Left lobe of liver (tissue), 2 donors: ENCODE results near the gene OR51S1. TPM values are rescaled to one million over a fixed set of nuclear protein-coding genes. Genes with fewer than 3 reads are reported as not detected.
"Not testable (repeated sequence)": the region's sequence is repeated elsewhere in the genome, so short reads cannot be mapped to it uniquely, and the experiment has no call there.

Source experiments
- ATAC-seq: fragments of 200-7000 bp; cut with Tn5 transposase; one replicate; pipeline ENCODE4 v1.9.1; 2020; ENCODE audit warnings: mild to moderate bottlenecking, moderate library complexity
- DNase-seq: peaks from one replicate; pipeline ENCODE4 v3.0.0-alpha.2; 2020; ENCODE audit warnings: low spot score
- total RNA-seq: library from RNA; stranded (reverse); gene quantifications from one replicate; pipeline ENCODE4 v1.2.1, GENCODE V29; 2021
- donor health status: DM: no; HTN: no; CAD: no; lungs with moderate emphysema.
- donor health status: DM: no; HTN: yes; CAD: no.

OR51S1 gene
- total RNA-seq, 1 donor from 2014 or later = not detected

DNA sequence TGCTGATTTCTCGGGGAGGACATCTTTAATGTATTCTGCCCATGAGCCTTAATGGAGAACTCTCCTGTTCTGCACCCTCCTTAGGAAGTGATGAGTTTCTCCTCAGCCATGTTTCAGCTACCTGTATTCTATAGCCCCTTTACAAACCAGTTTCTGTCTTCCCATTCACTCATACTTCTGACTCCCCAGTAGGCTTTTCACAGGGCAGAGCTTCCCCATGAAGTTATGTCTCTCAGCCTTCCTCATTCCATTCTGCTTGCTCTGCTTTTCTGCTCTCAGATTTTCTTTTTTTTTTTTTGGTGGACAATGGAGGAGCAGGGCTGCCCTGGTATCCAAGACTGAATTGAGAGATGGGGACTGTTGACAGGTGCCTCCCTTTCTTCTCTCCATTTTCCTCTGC lies 40.5 kb downstream of the OR51S1 start:
- DNase-seq = no peak
- ATAC-seq = no peak

DNA sequence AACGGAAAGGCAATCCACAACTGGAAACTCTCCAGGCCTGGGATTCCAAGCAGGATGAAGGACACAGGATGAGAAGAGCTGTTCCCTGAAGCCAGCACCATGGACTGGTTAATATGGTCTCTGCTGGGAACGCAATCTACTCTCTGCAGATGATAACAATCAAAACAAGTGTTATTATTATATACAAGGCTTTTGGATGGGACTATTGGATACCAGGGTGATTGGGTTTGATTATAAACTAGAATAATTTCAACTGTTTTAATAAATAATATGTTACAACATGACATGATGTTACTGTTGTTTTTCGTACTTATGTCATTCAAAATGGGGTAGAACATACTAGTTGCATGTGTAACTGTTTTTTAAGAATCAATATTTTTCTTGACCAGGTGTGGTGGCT lies 44.7 kb downstream of the OR51S1 start, which contains the start of gene OR52R1:
Gene OR52R1 (minus strand): TSS at position 101 of the 400 bp plus-strand sequence. CDS start 0 bp downstream, at position 101.
- ATAC-seq (no peak), DNase-seq (no peak)

DNA sequence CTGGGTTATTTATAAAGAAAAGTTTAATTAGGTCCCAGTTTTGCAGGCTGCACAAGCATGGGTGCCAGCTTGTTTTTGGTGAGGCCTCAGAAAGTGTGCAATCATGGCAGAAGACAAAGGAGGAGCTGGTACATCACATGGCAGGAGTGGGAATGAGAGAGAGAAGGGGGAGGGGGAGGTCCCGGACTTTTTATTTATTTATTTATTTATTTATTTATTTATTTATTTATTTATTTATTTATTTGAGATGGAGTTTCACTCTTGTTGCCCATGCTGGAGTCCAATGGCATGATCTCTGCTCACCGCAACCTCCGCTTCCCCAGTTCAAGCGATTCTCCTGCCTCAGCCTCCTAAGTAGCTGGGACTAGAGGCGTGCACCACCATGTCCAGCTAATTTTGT lies 47.7 kb downstream of the OR51S1 start:
- not testable (repeated sequence) for DNase-seq, ATAC-seq

DNA sequence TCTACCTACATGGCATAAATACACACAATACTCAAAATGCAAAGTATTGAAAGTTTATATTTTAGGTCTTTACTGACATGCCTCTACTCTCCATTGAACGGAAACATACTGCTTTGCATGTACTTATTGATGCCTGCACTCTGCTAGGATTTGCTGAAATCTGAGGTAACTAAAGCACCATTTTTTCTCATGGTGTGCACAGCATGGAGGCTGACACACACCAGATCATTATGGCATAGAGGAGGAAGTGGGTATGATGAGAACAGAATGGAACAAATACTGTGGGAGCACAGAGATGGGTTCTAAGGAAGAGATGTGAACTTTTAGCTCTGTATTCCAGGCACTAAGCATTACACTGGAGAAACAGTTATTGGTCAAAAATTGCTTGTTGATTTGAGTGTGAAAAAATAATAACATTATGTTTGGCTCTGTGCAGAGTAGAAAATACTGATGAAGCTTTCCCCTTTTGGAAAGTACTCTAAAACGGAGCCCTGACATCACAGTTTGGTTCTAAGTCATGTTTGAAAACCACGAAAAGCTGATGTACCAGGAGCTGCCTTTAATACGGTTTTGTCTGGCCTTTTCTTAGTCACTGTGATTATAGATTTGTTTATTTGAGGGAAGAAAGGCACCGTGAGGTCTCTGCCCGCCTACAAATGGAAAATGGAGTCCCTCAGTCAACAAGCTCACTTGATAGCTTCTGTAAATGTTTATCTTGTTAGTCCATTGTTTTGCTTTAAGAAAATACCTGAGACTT lies 50.4 kb downstream of the OR51S1 start:
- ATAC-seq (no peak), DNase-seq (no peak)

Other genes starting within 250 kb of the OR51S1 start
- gene TRIM68, start 241.0 kb downstream of the OR51S1 start, total RNA-seq = 4.5 TPM
- not detected for gene OR51D1, start 211.7 kb downstream of the OR51S1 start, total RNA-seq
- not detected for gene OR51E1, start 205.2 kb downstream of the OR51S1 start, total RNA-seq
- gene OR51E2, start 151.4 kb downstream of the OR51S1 start, total RNA-seq = not detected
- gene MMP26, start 144.4 kb downstream of the OR51S1 start, total RNA-seq = not detected
- not detected for gene OR51F1, start 79.3 kb downstream of the OR51S1 start, total RNA-seq
- gene OR52R1, start 44.8 kb downstream of the OR51S1 start, total RNA-seq = not detected
- not detected for gene OR51F2, start 27.9 kb downstream of the OR51S1 start, total RNA-seq
- not detected for gene OR51T1, start 32.7 kb upstream of the OR51S1 start, total RNA-seq
- not detected for gene OR51A7, start 54.6 kb upstream of the OR51S1 start, total RNA-seq
- not detected for gene OR51G2, start 70.1 kb upstream of the OR51S1 start, total RNA-seq
- not detected for gene OR51G1, start 75.1 kb upstream of the OR51S1 start, total RNA-seq
- not detected for gene OR51A4, start 98.4 kb upstream of the OR51S1 start, total RNA-seq
- not detected for gene OR51A2, start 106.5 kb upstream of the OR51S1 start, total RNA-seq
- not detected for gene OR51L1, start 145.6 kb upstream of the OR51S1 start, total RNA-seq
- not detected for gene OR52J3, start 197.3 kb upstream of the OR51S1 start, total RNA-seq
- gene OR52E2, start 210.4 kb upstream of the OR51S1 start, total RNA-seq = not detected
- gene OR52E1, start 220.4 kb upstream of the OR51S1 start, total RNA-seq = not detected